K562 (cell line): Measurements from ENCODE around the gene CAPZA1. TPM values are rescaled to one million over a fixed set of nuclear protein-coding genes. Genes with fewer than 3 reads are reported as not detected.
A peak's percentile ranks its signal among the peaks of the same experiment; 100 is the strongest.

Source experiments
- CTBP1 ChIP-seq: fragments of 450-650 bp; IDR thresholded peaks from 2 replicates; pipeline ENCODE4 v1.6.1; 2016; ENCODE audit warnings: borderline replicate concordance
- DNMT1 ChIP-seq: fragments of 450-650 bp; IDR thresholded peaks from 2 replicates; pipeline ENCODE4 v1.6.1; 2016; ENCODE audit warnings: antibody characterized with exemption, mild to moderate bottlenecking
- FOSL1 ChIP-seq: fragments of 200-800 bp; sonication (Bioruptor generic); conservative IDR thresholded peaks from 2 replicates; pipeline ENCODE4 v1.6.1; 2016; ENCODE audit warnings: missing genetic modification characterization, missing compliant biosample characterization
- FOXA3 ChIP-seq, 2 experiments: fragments of 450-650 bp in 1 of 2; sonication (generic) in 1 of 2; formaldehyde crosslinking; IDR thresholded peaks in 1 of 2; conservative IDR thresholded peaks in 1 of 2; 2 replicates each; pipeline versions ENCODE4 v1.4.0 to v1.8.0; 2020 to 2022; ENCODE audit warnings: mild to moderate bottlenecking in 2 of 2, missing genetic modification reagents in 1 of 2
- FOXO4 ChIP-seq: fragments of 450-650 bp; formaldehyde crosslinking; IDR thresholded peaks from 2 replicates; pipeline ENCODE4 v1.4.0; 2020; ENCODE audit warnings: mild to moderate bottlenecking, moderate library complexity
- IRF2 ChIP-seq: sonication (generic); formaldehyde crosslinking; IDR thresholded peaks from 2 replicates; pipeline ENCODE4 v1.8.1; 2022; ENCODE audit warnings: mild to moderate bottlenecking, missing genetic modification reagents
- KDM1A ChIP-seq, 2 experiments: fragments of 450-650 bp; IDR thresholded peaks; 2 replicates each; pipeline ENCODE4 v1.6.1; 2016; ENCODE audit warnings: mild to moderate bottlenecking in 2 of 2
- ZBED1 ChIP-seq: IDR thresholded peaks from 2 replicates; pipeline ENCODE4 v1.6.1; 2014
- ZBTB2 ChIP-seq: fragments of 450-650 bp; IDR thresholded peaks from 2 replicates; pipeline ENCODE4 v1.6.1; 2016; ENCODE audit warnings: antibody characterized with exemption
- ZC3H8 ChIP-seq: fragments of 450-650 bp; IDR thresholded peaks from 2 replicates; pipeline ENCODE4 v1.6.1; 2017
- ZNF586 ChIP-seq: fragments of 450-650 bp; formaldehyde crosslinking; conservative IDR thresholded peaks from 2 replicates; pipeline ENCODE4 v1.4.0; 2020; ENCODE audit warnings: mild to moderate bottlenecking, moderate library complexity
- polyA plus RNA-seq, 8 experiments: library from polyadenylated mRNA; depleted of rRNA in 4 of 8; stranded (reverse) in 5 of 8; unstranded in 3 of 8; fragments of >200 nt; fragmentation: Nextera tagmentation in 2 of 8; fragmentation: Illumina TruSeq in 1 of 8; extraction: Ambion mirVana in 2 of 8; extraction: Trizol in 1 of 8; gene quantifications; 2 replicates each; pipeline versions ENCODE4 v1.2.1 to v1.2.3, GENCODE V29; 2011 to 2014; ENCODE audit warnings: inconsistent platforms in 1 of 8, missing spikeins in 1 of 8
- total RNA-seq, 7 experiments: library from RNA; depleted of rRNA in 6 of 7; stranded (reverse); fragments of >200 nt in 6 of 7; fragmentation: Illumina TruSeq in 2 of 7; extraction: Trizol in 2 of 7; gene quantifications; 2 replicates each; pipeline versions ENCODE4 v1.2.1 to v1.2.3, GENCODE V29; 2011 to 2021; ENCODE audit warnings: low replicate concordance in 1 of 7
- TF ChIP-seq, protein P1 (sequence below), 2 experiments: fragments of 450-650 bp; formaldehyde crosslinking in 1 of 2; IDR thresholded peaks; 2 replicates each; pipeline versions ENCODE4 v1.4.0 to v1.6.1; 2014 to 2020; ENCODE audit warnings: mild to moderate bottlenecking in 2 of 2, borderline replicate concordance in 1 of 2, low read depth in 1 of 2
- TF ChIP-seq, protein P2 (sequence below), 2 experiments: fragments of 450-650 bp in 1 of 2; sonication (generic) in 1 of 2; formaldehyde crosslinking; conservative IDR thresholded peaks; 2 replicates each; pipeline versions ENCODE4 v1.4.0 to v1.8.1; 2020 to 2022; ENCODE audit warnings: mild to moderate bottlenecking in 1 of 2, missing genetic modification reagents in 1 of 2
- TF ChIP-seq, protein P3 (sequence below): fragments of 450-650 bp; formaldehyde crosslinking; IDR thresholded peaks from 2 replicates; pipeline ENCODE4 v1.4.0; 2022; ENCODE audit warnings: mild to moderate bottlenecking, moderate library complexity

The CAPZA1 gene
- total and polyA plus RNA-seq, 9 of the 15 experiments (the other 6 are each of a cell fraction or from before 2014, with no cell fraction given): 237 to 1,020 (median 306) TPM

GRCh38 chr1:112674440-112674985 is 54.9 kb downstream of the CAPZA1 start, which contains the start of gene MOV10 (continued):
- TF ChIP-seq, protein P1, sequence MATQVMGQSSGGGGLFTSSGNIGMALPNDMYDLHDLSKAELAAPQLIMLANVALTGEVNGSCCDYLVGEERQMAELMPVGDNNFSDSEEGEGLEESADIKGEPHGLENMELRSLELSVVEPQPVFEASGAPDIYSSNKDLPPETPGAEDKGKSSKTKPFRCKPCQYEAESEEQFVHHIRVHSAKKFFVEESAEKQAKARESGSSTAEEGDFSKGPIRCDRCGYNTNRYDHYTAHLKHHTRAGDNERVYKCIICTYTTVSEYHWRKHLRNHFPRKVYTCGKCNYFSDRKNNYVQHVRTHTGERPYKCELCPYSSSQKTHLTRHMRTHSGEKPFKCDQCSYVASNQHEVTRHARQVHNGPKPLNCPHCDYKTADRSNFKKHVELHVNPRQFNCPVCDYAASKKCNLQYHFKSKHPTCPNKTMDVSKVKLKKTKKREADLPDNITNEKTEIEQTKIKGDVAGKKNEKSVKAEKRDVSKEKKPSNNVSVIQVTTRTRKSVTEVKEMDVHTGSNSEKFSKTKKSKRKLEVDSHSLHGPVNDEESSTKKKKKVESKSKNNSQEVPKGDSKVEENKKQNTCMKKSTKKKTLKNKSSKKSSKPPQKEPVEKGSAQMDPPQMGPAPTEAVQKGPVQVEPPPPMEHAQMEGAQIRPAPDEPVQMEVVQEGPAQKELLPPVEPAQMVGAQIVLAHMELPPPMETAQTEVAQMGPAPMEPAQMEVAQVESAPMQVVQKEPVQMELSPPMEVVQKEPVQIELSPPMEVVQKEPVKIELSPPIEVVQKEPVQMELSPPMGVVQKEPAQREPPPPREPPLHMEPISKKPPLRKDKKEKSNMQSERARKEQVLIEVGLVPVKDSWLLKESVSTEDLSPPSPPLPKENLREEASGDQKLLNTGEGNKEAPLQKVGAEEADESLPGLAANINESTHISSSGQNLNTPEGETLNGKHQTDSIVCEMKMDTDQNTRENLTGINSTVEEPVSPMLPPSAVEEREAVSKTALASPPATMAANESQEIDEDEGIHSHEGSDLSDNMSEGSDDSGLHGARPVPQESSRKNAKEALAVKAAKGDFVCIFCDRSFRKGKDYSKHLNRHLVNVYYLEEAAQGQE (IDR thresholded peaks at IDR 0.05; ENCODE audit: borderline replicate concordance): peak; percentile 48; the same call in 1 of the 2 replicates
- TF ChIP-seq, protein P1 (CRISPR knock-in tag; IDR thresholded peaks at IDR 0.05; ENCODE audit: low read depth): peak; percentile 22; the same call in 1 of the 2 replicates
- TF ChIP-seq ZBTB2 (peak; percentile 34; the same call in 1 of the 2 replicates), FOXO4 (CRISPR knock-in tag) (peak; percentile 87), KDM1A (IDR thresholded peaks at IDR 0.05) (peak in 1 of 2 experiments; percentile 72; a peak in 2 of 4 replicates), FOXA3 (CRISPR knock-in tag; conservative IDR thresholded peaks at IDR 0.05 in 1 of 2, IDR thresholded peaks at IDR 0.05 in 1 of 2) (0 out of 4 replicates have a peak, but pooled peaks of 1 of the 2 experiments have one; percentile 22), ZBED1 (peak; percentile 58; the same call in 1 of the 2 replicates), ZC3H8 (0 out of 2 replicates have a peak, but pooled peaks have one; percentile 45), FOSL1 (tag) (no peak; the same call in 1 of the 2 replicates), CTBP1 (0 out of 2 replicates have a peak, but pooled peaks have one; percentile 17), DNMT1 (peak; percentile 16; the same call in 1 of the 2 replicates), IRF2 (peak; percentile 96), ZNF586 (CRISPR knock-in tag) (0 out of 2 replicates have a peak, but pooled peaks have one; percentile 65)
- TF ChIP-seq, protein P2, sequence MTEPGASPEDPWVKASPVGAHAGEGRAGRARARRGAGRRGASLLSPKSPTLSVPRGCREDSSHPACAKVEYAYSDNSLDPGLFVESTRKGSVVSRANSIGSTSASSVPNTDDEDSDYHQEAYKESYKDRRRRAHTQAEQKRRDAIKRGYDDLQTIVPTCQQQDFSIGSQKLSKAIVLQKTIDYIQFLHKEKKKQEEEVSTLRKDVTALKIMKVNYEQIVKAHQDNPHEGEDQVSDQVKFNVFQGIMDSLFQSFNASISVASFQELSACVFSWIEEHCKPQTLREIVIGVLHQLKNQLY (CRISPR knock-in tag; conservative IDR thresholded peaks at IDR 0.05): peak; percentile 21 to 88; a peak in 1 of 4 replicates
- TF ChIP-seq, protein P3, sequence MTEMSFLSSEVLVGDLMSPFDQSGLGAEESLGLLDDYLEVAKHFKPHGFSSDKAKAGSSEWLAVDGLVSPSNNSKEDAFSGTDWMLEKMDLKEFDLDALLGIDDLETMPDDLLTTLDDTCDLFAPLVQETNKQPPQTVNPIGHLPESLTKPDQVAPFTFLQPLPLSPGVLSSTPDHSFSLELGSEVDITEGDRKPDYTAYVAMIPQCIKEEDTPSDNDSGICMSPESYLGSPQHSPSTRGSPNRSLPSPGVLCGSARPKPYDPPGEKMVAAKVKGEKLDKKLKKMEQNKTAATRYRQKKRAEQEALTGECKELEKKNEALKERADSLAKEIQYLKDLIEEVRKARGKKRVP (CRISPR knock-in tag): peak; percentile 72; the same call in 1 of the 2 replicates
